T-cell (primary cell): ENCODE data around the gene SORCS3. TPM values are rescaled to one million over a fixed set of nuclear protein-coding genes. Genes with fewer than 3 reads are reported as not detected.

Experiments used
- ATAC-seq, 4 experiments: fragments of 200-7000 bp in 3 of 4; fragments of 150-1000 bp in 1 of 4; cut with Tn5 transposase; replicated peaks in 1 of 4; 1 replicate in 3 of 4; 2 replicates in 1 of 4; pipeline ENCODE4 v1.10.0; 2021; ENCODE audit warnings: moderate library complexity in 3 of 4, mild to moderate bottlenecking in 2 of 4, moderate number of reproducible peaks in 1 of 4
- CTCF ChIA-PET, 2 donors: fragments of 300-600 bp; sonication (Branson Sonifier 250); formaldehyde crosslinking; loops; one replicate each; lab custom pipeline; 2022; ENCODE audit warnings: antibody characterized with exemption in 2 of 2; lab: Charles Lee
- POLR2A ChIA-PET, 2 donors: fragments of 300-600 bp; sonication (Branson Sonifier 250); formaldehyde crosslinking; loops; one replicate each; lab custom pipeline; 2022; ENCODE audit warnings: antibody characterized with exemption in 2 of 2; lab: Charles Lee
- DNase-seq, 35 experiments: peaks; one replicate each; pipeline versions ENCODE4 v3.0.0 to v3.0.0-alpha.2; 2013 to 2023
- H3K27ac ChIP-seq: one replicate; pipeline ENCODE4 v1.5.1; 2013; ENCODE audit warnings: low read length
- H3K27me3 ChIP-seq, 2 experiments: replicated peaks in 1 of 2; 1 replicate in 1 of 2; 2 replicates in 1 of 2; pipeline versions ENCODE4 v1.6.1 to v1.7.0; 2013; ENCODE audit warnings: low read length in 1 of 2, mixed read lengths in 1 of 2; ENCODE audit not compliant: control insufficient read depth in 2 of 2, insufficient read depth in 2 of 2; ENCODE audit errors: extremely low read depth in 1 of 2
- H3K36me3 ChIP-seq, 2 donors: 1 replicate in 1 of 2; 2 replicates in 1 of 2; pipeline versions ENCODE4 v1.6.1 to v1.7.0; 2013; ENCODE audit warnings: low read length in 1 of 2; ENCODE audit not compliant: control insufficient read depth in 2 of 2, insufficient read depth in 1 of 2; ENCODE audit errors: extremely low read depth in 1 of 2
- H3K4me1 ChIP-seq, 2 experiments: 1 replicate in 1 of 2; 2 replicates in 1 of 2; pipeline versions ENCODE4 v1.6.1 to v1.7.0; 2013; ENCODE audit warnings: low read length in 2 of 2, mixed read lengths in 1 of 2; ENCODE audit not compliant: insufficient read depth in 2 of 2, control insufficient read depth in 1 of 2; ENCODE audit errors: extremely low read depth in 1 of 2
- H3K4me3 ChIP-seq, 2 donors: 1 replicate in 1 of 2; 2 replicates in 1 of 2; pipeline versions ENCODE4 v1.5.1 to v1.7.0; 2013; ENCODE audit warnings: mild to moderate bottlenecking in 2 of 2, low read length in 1 of 2, moderate library complexity in 1 of 2; ENCODE audit not compliant: control insufficient read depth in 1 of 2; ENCODE audit errors: extremely low read depth in 1 of 2
- H3K9me3 ChIP-seq: 2 replicates; pipeline ENCODE4 v1.7.0; 2013
- H3K27ac Mint-ChIP-seq, 2 donors: one replicate each; pipeline ENCODE4 v1.8.0; 2020 to 2021; ENCODE audit warnings: mild to moderate bottlenecking in 2 of 2, mixed read lengths in 2 of 2
- H3K27me3 Mint-ChIP-seq, 2 donors: one replicate each; pipeline ENCODE4 v1.8.0; 2021 to 2022; ENCODE audit warnings: mixed read lengths in 2 of 2
- H3K36me3 Mint-ChIP-seq: one replicate; pipeline ENCODE4 v1.8.0; 2021; ENCODE audit warnings: mixed read lengths
- H3K4me1 Mint-ChIP-seq, 3 donors: one replicate each; pipeline ENCODE4 v1.8.0; 2020 to 2022; ENCODE audit warnings: mixed read lengths in 3 of 3, mild to moderate bottlenecking in 1 of 3
- H3K4me3 Mint-ChIP-seq, 3 donors: one replicate each; pipeline ENCODE4 v1.8.0; 2020 to 2022; ENCODE audit warnings: mild to moderate bottlenecking in 3 of 3, mixed read lengths in 3 of 3, moderate library complexity in 3 of 3
- H3K9me3 Mint-ChIP-seq, 3 donors: one replicate each; pipeline ENCODE4 v1.8.0; 2020 to 2022; ENCODE audit warnings: mixed read lengths in 3 of 3
- WGBS: methylation state at CpG from one replicate; pipeline ENCODE4 v1.1.5; 2013; ENCODE audit warnings: missing lambda C conversion rate; ENCODE audit not compliant: insufficient coverage; 5-methylcytosine and 5-hydroxymethylcytosine counted together
- total RNA-seq, 35 experiments: library from RNA in 6 of 35; stranded (reverse) in 6 of 35; fragments of 120-200 nt in 1 of 35; gene quantifications; one replicate each; pipeline versions ENCODE4 v1.2.1 to v1.2.4 and lab custom pipeline; 2013 to 2026

The SORCS3 gene
- total RNA-seq, 5 donors from 2014 or later (not counting 1 experiment from before 2014, with no cell fraction given), result 0.03 to 1.8 (median 0.50) TPM; not detected in 1

GRCh38 chr10:104664205-104664604 lies 23.1 kb downstream of the SORCS3 start:
- peaks cover 14 to 29% of the 10 kb centered on the region in 2 donors for H3K27me3 Mint-ChIP-seq

GRCh38 chr10:104665174-104665573 lies 24.1 kb downstream of the SORCS3 start:
- H3K27me3 Mint-ChIP-seq, result peaks cover 9 to 25% of the 10 kb centered on the region in 2 donors

More at GRCh38 chr10:104664205-104664604, 23.1 kb downstream of the SORCS3 start:
- Histone ChIP-seq H3K4me1 (no peaks in the 10 kb centered on the region), H3K27ac (no peak overlapping the region), H3K9me3 (no peaks in the 10 kb centered on the region), H3K27me3 (peaks cover 6 to 13% of the 10 kb centered on the region in 2 experiments), H3K4me3 (no peak overlapping the region), H3K36me3 (no peaks in the 10 kb centered on the region)
- H3K4me3 Mint-ChIP-seq, result no peak overlapping the region
- no peak for ATAC-seq
- DNase-seq, result no peak
- H3K4me1 Mint-ChIP-seq, result no peaks in the 10 kb centered on the region
- H3K27ac Mint-ChIP-seq, result no peak overlapping the region
- H3K36me3 Mint-ChIP-seq, result no peaks in the 10 kb centered on the region
- 70% methylated on average over 5 of the region's 5 CpGs for WGBS
- CTCF ChIA-PET, result no interaction called here
- POLR2A ChIA-PET, result interaction anchor here in 1 of 2 donors (0.6 kb wide), 1 partner anchor 38 kb away, joined by 4 read pairs; no protein-coding TSS in a partner anchor
- H3K9me3 Mint-ChIP-seq, result no peaks in the 10 kb centered on the region

DNA sequence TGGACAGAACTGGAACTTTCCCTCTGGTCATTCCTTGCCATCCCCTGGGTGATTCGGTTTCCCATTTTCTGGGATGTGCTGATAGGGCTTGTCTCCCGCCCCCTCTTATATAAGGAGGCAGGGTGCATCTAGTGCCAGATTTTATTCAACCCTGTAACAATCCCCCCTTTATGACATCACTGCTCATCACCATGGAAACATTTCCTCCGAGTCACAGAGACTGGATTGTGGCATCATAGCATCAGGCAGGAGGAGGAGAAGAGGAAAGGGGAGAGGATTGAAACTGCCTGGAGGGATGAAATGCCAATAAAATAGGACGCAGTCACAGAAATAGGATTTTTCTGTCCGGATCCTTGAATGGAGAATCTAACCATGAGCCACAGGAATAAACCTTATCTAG lies 25.0 kb downstream of the SORCS3 start:
- Mint-ChIP-seq H3K4me1 (no peaks in the 10 kb centered on the region), H3K36me3 (no peaks in the 10 kb centered on the region), H3K27ac (no peak overlapping the region), H3K27me3 (peaks cover 4 to 22% of the 10 kb centered on the region in 2 donors), H3K9me3 (peaks cover 0 to 4% (median 2%) of the 10 kb centered on the region in 3 donors), H3K4me3 (no peak overlapping the region)
- no peak overlapping the region for H3K27ac ChIP-seq
- no peak for DNase-seq
- ATAC-seq, result no peak
- CTCF ChIA-PET, result no interaction called here
- H3K36me3 ChIP-seq, result no peaks in the 10 kb centered on the region
- WGBS, result no CpG with 5 or more reads among the region's 5 CpGs
- H3K4me3 ChIP-seq, result no peak overlapping the region
- POLR2A ChIA-PET, result no interaction called here
- H3K27me3 ChIP-seq, result peaks cover 5 to 9% of the 10 kb centered on the region in 2 experiments
- no peaks in the 10 kb centered on the region for H3K4me1 ChIP-seq
- no peaks in the 10 kb centered on the region for H3K9me3 ChIP-seq

More at GRCh38 chr10:104665174-104665573, 24.1 kb downstream of the SORCS3 start:
- H3K9me3 ChIP-seq, result no peaks in the 10 kb centered on the region
- H3K36me3 Mint-ChIP-seq, result no peaks in the 10 kb centered on the region
- DNase-seq, result no peak
- ChIA-PET POLR2A (no interaction called here), CTCF (no interaction called here)
- H3K4me3 Mint-ChIP-seq, result no peak overlapping the region
- peaks cover 6 to 13% of the 10 kb centered on the region in 2 experiments for H3K27me3 ChIP-seq
- no peak for ATAC-seq
- no peaks in the 10 kb centered on the region for H3K4me1 ChIP-seq
- no peaks in the 10 kb centered on the region for H3K9me3 Mint-ChIP-seq
- H3K36me3 ChIP-seq, result no peaks in the 10 kb centered on the region
- no peak overlapping the region for H3K27ac ChIP-seq
- WGBS, result 58% methylated on average over 3 of the region's 4 CpGs
- H3K4me1 Mint-ChIP-seq, result no peaks in the 10 kb centered on the region
- no peak overlapping the region for H3K4me3 ChIP-seq
- no peak overlapping the region for H3K27ac Mint-ChIP-seq

- H3K36me3 ChIP-seq, result no peaks in the 10 kb centered on the region
- H3K27me3 ChIP-seq, result peaks cover 0 to 14% of the 10 kb centered on the region in 2 experiments
- H3K9me3 ChIP-seq, result no peaks in the 10 kb centered on the region
- Mint-ChIP-seq H3K4me1 (no peaks in the 10 kb centered on the region), H3K9me3 (peaks cover 3 to 16% (median 7%) of the 10 kb centered on the region in 3 donors), H3K27ac (no peak overlapping the region), H3K27me3 (peaks cover 13 to 21% of the 10 kb centered on the region in 2 donors), H3K36me3 (no peaks in the 10 kb centered on the region), H3K4me3 (no peak overlapping the region)
- H3K4me3 ChIP-seq, result no peak overlapping the region
- ChIA-PET CTCF (no interaction called here), POLR2A (no interaction called here)
- no peak for DNase-seq
- no peaks in the 10 kb centered on the region for H3K4me1 ChIP-seq
- ATAC-seq, result no peak
- no CpG with 5 or more reads among the region's 1 CpG for WGBS
- H3K27ac ChIP-seq, result no peak overlapping the region
Measured at GRCh38 chr10:104676874-104677273, 35.8 kb downstream of the SORCS3 start.

- DNase-seq, result no peak
- ATAC-seq, result no peak
- Histone ChIP-seq H3K4me3 (no peak overlapping the region), H3K4me1 (no peaks in the 10 kb centered on the region), H3K27ac (no peak overlapping the region), H3K27me3 (peaks cover 0 to 20% of the 10 kb centered on the region in 2 experiments), H3K9me3 (no peaks in the 10 kb centered on the region), H3K36me3 (no peaks in the 10 kb centered on the region)
- H3K4me1 Mint-ChIP-seq, result no peaks in the 10 kb centered on the region
- peaks cover 2 to 9% (median 4%) of the 10 kb centered on the region in 3 donors for H3K9me3 Mint-ChIP-seq
- ChIA-PET POLR2A (no interaction called here), CTCF (no interaction called here)
- no peak overlapping the region for H3K27ac Mint-ChIP-seq
- H3K27me3 Mint-ChIP-seq, result peaks cover 24% of the 10 kb centered on the region in 2 donors
- H3K36me3 Mint-ChIP-seq, result no peaks in the 10 kb centered on the region
- no peak overlapping the region for H3K4me3 Mint-ChIP-seq
Measured at GRCh38 chr10:104678658-104679057, 37.6 kb downstream of the SORCS3 start.

DNA sequence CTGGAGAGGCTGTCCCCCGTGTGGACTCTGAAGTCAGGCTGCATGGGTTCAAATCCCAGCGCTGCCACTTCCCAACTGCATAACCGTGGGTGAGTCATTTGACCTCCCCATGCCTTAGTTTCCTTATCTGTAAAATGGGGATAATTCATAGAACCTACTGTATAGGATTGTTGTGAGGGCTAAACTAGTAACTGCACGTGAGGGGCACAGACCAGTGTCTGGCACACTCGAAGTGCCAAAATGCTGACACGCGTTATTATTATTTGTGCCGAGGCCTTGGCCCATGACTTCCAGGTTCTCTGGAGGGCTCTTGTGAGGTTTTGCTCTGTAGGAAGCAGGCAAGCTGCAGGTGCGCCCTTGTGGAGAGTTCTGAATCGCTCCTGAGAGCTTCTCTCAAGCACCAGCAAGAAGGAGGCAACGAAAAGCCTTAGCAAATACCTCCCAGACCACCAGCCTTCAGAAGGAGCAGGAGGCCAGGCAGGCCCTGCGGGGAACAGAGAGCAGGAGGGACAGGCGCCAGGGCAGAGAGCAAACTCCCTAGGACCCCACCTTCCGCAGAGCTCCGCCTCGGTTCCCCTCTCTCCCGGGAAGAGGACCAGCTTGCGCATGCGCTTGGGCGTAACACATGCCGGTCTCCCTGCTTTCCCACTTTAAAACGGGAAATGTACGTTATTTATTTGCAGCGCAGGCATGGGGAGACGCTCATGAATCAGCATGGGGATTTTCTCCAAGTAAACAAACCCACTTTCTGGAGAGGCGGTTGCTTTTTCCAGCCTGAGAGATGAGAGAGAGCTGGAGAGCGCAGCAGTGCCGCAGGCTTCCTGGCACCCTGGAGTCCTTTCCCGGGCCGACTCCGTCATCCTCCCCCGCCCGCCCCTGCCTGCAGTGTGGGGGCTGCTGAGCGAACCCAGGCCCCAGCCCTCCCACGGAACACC lies 39.6 kb downstream of the SORCS3 start:
- Histone ChIP-seq H3K4me3 (no peak overlapping the region), H3K36me3 (no peaks in the 10 kb centered on the region), H3K27ac (no peak overlapping the region), H3K4me1 (no peaks in the 10 kb centered on the region), H3K27me3 (peaks cover 0 to 25% of the 10 kb centered on the region in 2 experiments), H3K9me3 (no peaks in the 10 kb centered on the region)
- ChIA-PET POLR2A (no interaction called here), CTCF (no interaction called here)
- no peak for DNase-seq
- H3K9me3 Mint-ChIP-seq, result peaks cover 0 to 5% (median 4%) of the 10 kb centered on the region in 3 donors
- no peak overlapping the region for H3K4me3 Mint-ChIP-seq
- no peak overlapping the region for H3K27ac Mint-ChIP-seq
- peaks cover 25 to 31% of the 10 kb centered on the region in 2 donors for H3K27me3 Mint-ChIP-seq
- ATAC-seq, result no peak
- no peaks in the 10 kb centered on the region for H3K4me1 Mint-ChIP-seq
- 22% methylated on average over 24 of the region's 35 CpGs for WGBS
- no peaks in the 10 kb centered on the region for H3K36me3 Mint-ChIP-seq
